HG02840 (cell line): ENCODE data around the gene PCDHB2.
"Not testable (repeated sequence)": the region's sequence is repeated elsewhere in the genome, so short reads cannot be mapped to it uniquely, and the experiment has no call there.

Experiments
- ATAC-seq: cut with Tn5 transposase; IDR thresholded peaks from one replicate; pipeline ENCODE4 v1.9.1; 2021; ENCODE audit warnings: mild to moderate bottlenecking, moderate library complexity, moderate number of reproducible peaks; ENCODE audit not compliant: unreplicated experiment, low FRiP score

PCDHB2 gene

DNA sequence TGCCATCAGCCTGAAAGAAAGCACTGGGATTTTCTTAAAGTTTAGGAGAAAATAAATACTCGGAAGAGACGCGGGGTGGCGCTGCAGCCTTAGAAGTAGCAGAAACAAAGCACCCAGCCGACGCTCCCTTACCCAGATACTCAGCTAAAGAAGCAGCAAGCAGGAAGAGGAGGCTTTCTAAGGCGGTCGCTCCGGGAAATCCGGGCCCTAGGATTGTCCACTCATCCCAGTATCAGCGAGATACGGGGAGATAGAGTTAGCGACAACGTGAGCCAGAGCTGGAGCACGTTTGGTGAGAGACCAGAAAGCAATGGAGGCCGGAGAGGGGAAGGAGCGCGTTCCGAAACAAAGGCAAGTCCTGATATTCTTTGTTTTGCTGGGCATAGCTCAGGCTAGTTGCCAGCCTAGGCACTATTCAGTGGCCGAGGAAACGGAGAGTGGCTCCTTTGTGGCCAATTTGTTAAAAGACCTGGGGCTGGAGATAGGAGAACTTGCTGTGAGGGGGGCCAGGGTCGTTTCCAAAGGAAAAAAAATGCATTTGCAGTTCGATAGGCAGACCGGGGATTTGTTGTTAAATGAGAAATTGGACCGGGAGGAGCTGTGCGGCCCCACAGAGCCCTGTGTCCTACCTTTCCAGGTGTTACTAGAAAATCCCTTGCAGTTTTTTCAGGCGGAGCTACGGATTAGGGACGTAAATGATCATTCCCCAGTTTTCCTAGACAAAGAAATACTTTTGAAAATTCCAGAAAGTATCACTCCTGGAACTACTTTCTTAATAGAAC is at the start of gene PCDHB2:
TSS of gene PCDHB2 (plus strand) at position 135 of the 782 bp plus-strand sequence. CDS start at position 311, 176 bp downstream.
- ATAC-seq, result no peak

DNA sequence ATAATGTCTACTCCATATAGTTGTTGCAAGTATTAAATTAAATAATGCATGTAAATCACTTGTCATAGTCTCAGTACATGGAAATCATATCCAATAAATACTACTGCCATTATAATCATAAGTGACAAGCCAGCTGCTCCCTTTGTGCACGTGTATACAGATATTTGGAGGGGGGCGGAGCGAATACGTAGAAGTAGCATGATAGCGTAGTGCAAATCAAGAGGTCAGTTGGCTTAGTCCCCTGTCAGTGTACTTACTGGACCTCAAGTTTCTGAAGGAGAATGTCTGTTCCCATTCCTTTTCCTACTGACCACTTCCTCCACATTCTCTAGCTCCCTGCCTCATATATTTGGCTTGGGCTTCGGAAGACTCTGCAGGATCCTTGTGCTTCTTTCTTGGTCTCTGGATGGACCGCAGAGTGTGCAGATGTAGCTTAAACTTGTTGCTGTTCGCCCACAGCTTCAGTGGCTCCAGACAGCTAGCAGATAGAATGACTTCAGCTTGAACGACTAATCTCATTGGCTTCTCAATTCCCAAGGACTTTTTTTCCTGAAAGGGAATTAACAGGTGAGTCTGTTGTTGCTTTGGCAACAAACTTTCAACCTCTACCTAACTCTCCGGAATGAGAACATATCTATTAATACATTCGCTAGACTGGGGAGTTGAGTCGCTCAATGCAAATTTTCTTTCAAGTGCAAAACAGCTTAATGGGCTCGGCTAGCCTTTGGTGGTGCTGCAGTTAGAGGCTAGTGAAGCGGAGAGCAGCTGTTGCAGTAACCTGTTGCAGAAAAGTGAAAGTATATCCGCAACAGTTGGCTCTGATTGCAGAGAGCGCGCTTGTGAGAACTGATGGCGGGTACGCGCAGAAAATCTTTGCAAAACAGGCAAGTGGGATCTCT is 43.5 kb upstream of the PCDHB2 start, which contains the start of gene PCDHB1:
TSS of gene PCDHB1 (plus strand) at position 753 of the 899 bp plus-strand sequence. CDS start at position 850, 97 bp downstream.
- no peak for ATAC-seq

DNA sequence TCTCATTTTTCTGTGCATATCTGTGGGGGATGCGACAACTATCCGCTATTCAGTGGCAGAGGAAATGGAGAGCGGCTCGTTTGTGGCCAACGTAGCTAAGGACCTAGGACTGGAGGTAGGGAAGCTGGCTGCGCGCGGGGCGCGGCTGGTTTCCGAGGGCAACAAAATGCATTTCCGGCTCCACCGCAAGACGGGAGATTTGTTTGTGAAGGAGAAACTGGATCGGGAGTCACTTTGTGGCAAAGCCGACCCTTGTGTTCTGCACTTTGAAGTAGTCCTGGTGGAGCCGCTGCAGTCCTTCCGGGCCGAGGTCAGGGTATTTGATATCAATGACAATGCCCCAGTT is 42.9 kb upstream of the PCDHB2 start:
- no peak for ATAC-seq

DNA sequence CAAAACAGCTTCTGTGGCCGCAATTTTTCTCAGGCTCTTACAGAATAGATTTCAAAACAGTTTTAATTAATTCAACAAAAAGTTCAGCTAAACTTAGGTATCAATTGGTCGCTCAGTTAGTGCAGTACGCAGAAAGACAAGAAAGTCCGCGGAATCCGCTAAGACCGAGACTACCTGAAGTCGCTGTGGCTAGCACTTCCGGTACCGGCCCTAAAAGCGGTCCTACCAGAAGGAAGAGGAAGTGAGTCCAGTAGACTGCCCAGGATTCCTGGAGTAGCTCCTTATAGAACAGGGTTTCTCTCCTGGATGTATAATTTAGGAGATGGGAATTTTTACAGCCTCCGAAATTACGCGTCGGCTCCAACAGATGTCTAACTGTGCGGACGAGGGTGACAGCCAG is 16.6 kb upstream of the PCDHB2 start:
- no peak for ATAC-seq

DNA sequence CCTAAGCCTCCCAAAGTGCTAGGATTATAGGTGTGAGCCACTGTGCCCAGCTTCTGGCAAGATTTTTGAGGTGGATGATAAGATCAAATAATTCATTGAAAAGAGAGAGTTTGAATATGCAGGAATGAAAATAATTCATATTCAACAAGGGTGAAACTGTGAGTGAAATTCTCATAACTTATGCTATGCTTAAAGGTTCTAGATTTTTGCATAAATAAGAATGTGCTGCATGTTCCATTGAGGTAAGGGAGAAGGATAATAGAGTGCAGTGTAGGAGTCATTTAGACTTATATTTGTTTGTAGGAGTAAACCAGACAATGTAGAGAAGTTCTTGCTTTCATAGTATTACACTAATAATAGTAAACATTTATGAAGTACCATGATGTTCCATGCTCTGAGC is 12.2 kb upstream of the PCDHB2 start:
- ATAC-seq, result no peak

DNA sequence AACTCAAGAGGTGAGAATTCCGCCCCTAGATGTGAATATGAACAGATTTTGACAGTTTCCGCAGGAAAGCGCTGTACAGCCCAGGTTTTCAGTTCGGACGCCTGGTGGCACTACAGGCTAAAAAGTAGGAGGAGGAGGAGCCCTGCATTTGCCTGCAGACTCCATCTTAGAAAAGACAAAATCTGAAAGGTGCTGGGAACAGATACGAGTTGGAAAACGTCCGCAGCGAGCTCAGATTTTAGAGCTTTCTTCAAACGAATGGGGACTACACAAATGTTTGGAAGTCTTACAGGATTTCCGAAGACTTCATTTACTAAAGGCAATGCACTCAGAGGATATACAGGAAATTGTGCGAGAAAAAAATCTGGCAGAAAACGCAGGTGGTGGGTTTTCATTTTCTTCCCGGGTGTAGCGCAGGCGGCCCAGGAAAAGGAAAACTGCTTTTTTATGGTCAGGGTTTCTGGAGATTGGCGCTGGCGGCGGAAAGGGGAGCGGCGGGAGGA is 9.9 kb upstream of the PCDHB2 start:
- no peak for ATAC-seq

DNA sequence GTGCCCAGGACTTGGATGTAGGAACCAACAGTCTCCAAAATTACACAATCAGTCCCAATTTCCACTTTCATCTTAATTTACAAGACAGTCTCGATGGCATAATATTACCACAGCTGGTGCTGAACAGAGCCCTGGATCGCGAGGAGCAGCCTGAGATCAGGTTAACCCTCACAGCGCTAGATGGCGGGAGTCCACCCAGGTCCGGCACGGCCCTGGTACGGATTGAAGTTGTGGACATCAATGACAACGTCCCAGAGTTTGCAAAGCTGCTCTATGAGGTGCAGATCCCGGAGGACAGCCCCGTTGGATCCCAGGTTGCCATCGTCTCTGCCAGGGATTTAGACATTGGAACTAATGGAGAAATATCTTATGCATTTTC is 837 bp downstream of the PCDHB2 start:
- ATAC-seq, result no peak

DNA sequence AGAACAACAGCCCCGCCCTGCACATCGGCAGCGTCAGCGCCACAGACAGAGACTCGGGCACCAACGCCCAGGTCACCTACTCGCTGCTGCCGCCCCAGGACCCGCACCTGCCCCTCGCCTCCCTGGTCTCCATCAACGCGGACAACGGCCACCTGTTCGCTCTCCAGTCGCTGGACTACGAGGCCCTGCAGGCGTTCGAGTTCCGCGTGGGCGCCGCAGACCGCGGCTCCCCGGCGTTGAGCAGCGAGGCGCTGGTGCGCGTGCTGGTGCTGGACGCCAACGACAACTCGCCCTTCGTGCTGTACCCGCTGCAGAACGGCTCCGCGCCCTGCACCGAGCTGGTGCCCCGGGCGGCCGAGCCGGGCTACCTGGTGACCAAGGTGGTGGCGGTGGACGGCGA is 1.8 kb downstream of the PCDHB2 start:
- ATAC-seq, result not testable (repeated sequence)

DNA sequence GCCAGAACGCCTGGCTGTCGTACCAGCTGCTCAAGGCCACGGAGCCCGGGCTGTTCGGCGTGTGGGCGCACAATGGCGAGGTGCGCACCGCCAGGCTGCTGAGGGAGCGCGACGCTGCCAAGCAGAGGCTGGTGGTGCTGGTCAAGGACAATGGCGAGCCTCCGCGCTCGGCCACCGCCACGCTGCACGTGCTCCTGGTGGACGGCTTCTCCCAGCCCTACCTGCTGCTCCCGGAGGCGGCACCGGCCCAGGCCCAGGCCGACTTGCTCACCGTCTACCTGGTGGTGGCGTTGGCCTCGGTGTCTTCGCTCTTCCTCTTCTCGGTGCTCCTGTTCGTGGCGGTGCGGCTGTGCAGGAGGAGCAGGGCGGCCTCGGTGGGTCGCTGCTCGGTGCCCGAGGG is 2.2 kb downstream of the PCDHB2 start:
- not testable (repeated sequence) for ATAC-seq

DNA sequence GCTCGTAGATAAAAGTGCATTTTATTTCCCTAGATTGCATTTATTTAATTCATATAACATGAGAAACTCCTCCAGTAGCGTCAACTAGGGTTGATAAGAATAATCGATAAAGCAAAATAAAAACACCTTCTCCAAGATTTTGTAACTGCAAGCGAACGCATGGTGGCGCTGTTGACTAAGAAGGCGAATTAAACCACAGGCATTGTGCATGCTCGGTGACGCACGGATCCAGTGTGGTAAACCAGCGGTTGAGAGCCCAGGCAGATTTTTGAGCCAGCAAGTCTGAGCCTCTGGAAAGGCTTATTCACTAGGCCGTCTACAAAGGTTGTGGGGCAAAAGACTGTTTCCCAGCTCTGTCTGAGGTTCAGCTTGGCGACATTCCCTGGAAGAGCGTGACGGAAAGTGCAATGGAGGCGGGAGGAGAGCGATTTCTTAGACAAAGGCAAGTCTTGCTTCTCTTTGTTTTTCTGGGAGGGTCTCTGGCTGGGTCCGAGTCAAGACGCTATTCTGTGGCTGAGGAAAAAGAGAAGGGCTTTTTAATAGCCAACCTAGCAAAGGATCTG is 5.9 kb downstream of the PCDHB2 start, which contains the start of gene PCDHB3:
TSS of gene PCDHB3 (plus strand) at position 231 of the 563 bp plus-strand sequence. CDS start at position 408, 177 bp downstream.
- no peak for ATAC-seq

DNA sequence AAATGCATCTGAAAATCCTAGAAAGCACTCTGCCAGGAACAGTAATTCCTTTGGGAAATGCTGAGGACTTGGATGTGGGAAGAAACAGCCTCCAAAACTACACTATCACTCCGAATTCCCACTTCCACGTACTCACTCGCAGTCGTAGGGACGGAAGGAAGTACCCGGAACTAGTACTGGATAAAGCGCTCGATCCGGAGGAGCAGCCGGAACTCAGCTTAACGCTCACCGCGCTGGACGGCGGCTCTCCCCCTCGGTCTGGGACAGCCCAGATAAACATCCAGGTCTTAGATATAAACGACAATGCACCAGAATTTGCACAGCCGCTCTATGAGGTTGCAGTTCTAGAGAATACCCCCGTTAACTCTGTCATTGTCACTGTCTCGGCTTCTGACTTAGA is 6.6 kb downstream of the PCDHB2 start:
- no peak for ATAC-seq

DNA sequence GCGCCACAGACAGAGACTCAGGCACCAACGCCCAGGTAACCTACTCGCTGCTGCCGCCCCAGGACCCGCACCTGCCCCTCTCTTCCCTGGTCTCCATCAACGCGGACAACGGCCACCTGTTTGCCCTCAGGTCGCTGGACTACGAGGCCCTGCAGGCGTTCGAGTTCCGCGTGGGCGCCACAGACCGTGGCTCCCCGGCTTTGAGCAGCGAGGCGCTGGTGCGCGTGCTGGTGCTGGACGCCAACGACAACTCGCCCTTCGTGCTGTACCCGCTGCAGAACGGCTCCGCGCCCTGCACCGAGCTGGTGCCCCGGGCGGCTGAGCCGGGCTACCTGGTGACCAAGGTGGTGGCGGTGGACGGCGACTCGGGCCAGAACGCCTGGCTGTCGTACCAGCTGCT is 7.7 kb downstream of the PCDHB2 start:
- ATAC-seq, result not testable (repeated sequence)

DNA sequence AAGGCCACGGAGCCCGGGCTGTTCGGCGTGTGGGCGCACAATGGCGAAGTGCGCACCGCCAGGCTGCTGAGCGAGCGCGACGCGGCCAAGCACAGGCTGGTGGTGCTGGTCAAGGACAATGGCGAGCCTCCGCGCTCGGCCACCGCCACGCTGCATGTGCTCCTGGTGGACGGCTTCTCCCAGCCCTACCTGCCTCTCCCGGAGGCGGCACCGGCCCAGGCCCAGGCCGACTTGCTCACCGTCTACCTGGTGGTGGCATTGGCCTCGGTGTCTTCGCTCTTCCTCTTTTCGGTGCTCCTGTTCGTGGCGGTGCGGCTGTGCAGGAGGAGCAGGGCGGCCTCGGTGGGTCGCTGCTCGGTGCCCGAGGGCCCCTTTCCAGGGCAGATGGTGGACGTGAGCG is 8.1 kb downstream of the PCDHB2 start:
- ATAC-seq, result not testable (repeated sequence)

DNA sequence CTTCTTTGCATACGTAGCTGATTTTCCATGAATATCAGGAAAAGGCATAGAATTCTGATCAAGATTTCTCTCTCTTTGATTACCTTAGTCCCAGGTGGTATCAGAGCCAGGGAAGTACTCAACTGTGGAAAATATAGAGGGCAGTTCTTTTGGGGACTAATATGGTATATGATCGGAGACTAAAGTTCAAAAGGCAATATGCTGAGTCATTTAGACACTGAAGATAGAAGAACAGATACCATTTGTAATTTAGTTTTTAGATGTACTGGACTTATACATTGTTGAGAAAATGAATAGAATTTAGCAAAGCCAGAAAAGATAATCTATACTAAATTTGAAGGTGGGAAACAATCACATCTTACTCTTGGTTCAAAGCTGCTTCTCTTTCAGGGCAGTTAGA is 10.9 kb downstream of the PCDHB2 start:
- ATAC-seq, result no peak

DNA sequence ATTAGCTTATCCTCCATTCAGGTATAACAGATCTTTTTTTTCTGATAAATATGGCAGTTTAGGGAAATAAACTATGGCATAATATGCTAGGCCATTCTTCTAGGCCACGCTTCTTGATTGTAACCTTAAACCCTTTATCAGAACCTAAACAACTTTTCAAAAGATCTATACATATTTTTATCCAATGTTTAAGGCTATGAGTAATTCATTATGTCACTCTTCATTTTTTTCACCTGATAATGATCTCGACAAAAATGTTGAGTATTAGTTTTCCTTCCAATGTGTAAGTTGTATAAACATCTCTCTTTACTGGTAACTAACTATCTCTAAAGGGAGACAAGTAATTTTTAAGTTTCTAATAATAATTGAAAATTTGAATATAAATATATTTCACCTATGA is 24.8 kb downstream of the PCDHB2 start:
- ATAC-seq, result no peak

DNA sequence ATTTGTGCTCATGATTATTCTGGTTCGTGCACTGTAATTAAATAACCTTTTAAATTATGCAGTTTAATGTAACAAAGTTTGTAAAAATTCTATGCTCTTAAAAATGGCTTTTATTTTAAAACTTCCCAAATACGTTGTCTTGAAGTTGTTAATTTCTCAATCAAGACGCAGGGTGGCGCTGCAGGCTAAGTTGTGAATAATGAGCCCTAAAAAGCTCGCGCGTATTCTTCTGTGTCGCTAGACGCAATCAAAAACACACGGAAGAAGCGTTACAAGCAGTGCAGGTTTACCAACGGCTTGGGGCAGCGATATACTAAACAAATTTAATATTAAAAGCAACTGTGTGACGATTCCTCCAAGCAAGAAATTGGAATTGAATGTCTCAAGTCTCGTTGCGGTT is 27.1 kb downstream of the PCDHB2 start, which contains the start of gene PCDHB4:
TSS of gene PCDHB4 (plus strand) at position 256 of the 400 bp plus-strand sequence. CDS start 181 bp downstream, outside the sequence.
- ATAC-seq, result no peak

DNA sequence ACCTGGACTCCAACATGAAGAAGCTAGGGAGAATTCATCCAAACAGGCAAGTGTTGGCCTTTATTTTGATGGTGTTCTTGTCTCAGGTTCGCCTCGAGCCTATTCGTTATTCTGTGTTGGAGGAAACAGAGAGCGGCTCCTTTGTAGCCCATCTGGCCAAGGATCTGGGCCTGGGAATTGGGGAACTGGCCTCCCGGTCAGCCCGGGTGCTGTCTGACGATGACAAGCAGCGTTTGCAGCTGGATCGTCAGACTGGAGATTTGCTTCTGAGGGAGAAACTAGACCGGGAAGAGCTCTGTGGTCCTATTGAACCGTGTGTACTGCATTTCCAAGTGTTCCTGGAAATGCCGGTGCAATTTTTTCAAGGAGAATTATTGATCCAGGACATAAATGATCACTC is 27.6 kb downstream of the PCDHB2 start:
- no peak for ATAC-seq

DNA sequence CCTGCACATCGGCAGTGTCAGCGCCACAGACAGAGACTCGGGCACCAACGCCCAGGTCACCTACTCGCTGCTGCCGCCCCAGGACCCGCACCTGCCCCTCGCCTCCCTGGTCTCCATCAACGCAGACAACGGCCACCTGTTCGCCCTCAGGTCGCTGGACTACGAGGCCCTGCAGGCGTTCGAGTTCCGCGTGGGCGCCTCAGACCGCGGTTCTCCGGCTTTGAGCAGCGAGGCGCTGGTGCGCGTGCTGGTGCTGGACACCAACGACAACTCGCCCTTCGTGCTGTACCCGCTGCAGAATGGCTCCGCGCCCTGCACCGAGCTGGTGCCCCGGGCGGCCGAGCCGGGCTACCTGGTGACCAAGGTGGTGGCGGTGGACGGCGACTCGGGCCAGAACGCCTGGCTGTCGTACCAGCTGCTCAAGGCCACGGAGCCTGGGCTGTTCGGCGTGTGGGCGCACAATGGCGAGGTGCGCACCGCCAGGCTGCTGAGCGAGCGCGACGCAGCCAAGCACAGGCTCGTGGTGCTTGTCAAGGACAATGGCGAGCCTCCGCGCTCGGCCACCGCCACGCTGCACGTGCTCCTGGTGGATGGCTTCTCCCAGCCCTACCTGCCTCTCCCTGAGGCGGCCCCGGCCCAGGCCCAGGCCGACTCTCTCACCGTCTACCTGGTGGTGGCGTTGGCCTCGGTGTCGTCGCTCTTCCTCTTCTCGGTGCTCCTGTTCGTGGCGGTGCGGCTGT is 29.2 kb downstream of the PCDHB2 start:
- not testable (repeated sequence) for ATAC-seq

DNA sequence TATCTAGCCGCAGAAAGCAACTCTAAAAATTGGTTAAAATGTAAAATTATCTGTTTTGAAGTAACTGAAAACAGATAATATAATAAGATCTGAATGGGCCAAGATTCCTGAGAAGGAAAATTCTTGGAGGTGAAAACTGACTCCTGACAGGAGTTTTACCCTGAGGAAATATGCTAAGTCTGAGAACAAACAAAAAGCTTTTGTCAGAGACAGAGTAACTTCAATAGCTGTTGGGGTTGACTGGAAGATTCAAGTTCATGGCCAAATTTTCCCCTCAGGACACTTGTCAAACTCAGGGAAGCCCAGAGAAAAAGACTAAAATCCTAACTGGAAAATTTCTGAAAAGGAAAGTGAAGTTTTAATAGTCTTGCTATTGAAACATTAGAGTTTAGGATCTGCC is 32.9 kb downstream of the PCDHB2 start:
- no peak for ATAC-seq
